Measurements from ENCODE around the gene CPED1. TPM values are rescaled to one million over a fixed set of nuclear protein-coding genes. Genes with fewer than 3 reads are reported as not detected.

The CPED1 gene
- total RNA-seq, 1 experiment from 2014 or later = 0.44 TPM

- no peak for TF ChIP-seq AFF4 (CRISPR knock-in tag; IDR thresholded peaks at IDR 0.05; ENCODE audit: borderline replicate concordance)
- no peak for TF ChIP-seq TP53 (CRISPR knock-in tag; IDR thresholded peaks at IDR 0.05)
- no peak for TF ChIP-seq JUN (CRISPR knock-in tag; IDR thresholded peaks at IDR 0.05)
- TF ChIP-seq STAT6 (CRISPR knock-in tag; conservative IDR thresholded peaks at IDR 0.05; ENCODE audit: low read depth) = no peak
These were observed 170.2 kb downstream of the CPED1 start (continued) for GRCh38 chr7:121158665-121159064.

GRCh38 chr7:121159553-121159952, 171.0 kb downstream of the CPED1 start:
- DNase-seq (ENCODE audit: low spot score) (no peak), ATAC-seq (no peak)
- no peak for TF ChIP-seq CBFB (CRISPR knock-in tag; IDR thresholded peaks at IDR 0.05; ENCODE audit: low read depth)
- no peak for TF ChIP-seq E2F4 (CRISPR knock-in tag; IDR thresholded peaks at IDR 0.05; ENCODE audit: borderline replicate concordance, low read depth)
- no peak for TF ChIP-seq CTCF (IDR thresholded peaks at IDR 0.05)
- no peak for TF ChIP-seq ZNF396 (CRISPR knock-in tag; IDR thresholded peaks at IDR 0.05; ENCODE audit: borderline replicate concordance)
- no peaks in the 10 kb centered on the region for H3K27me3 Mint-ChIP-seq (ENCODE audit: low read depth)
- ChIA-PET POLR2A (no interaction called here), CTCF (no interaction called here)
- H3K36me3 Mint-ChIP-seq = no peaks in the 10 kb centered on the region
- H3K27ac Mint-ChIP-seq = no peak overlapping the region
- no peak overlapping the region for H3K4me3 Mint-ChIP-seq
- no peaks in the 10 kb centered on the region for H3K4me1 Mint-ChIP-seq
- H3K9me3 Mint-ChIP-seq = peaks cover 7% of the 10 kb centered on the region

- Mint-ChIP-seq H3K9me3 (peaks cover 7% of the 10 kb centered on the region), H3K27ac (no peak overlapping the region), H3K4me1 (no peaks in the 10 kb centered on the region), H3K27me3 (ENCODE audit: low read depth) (no peaks in the 10 kb centered on the region), H3K36me3 (no peaks in the 10 kb centered on the region), H3K4me3 (no peak overlapping the region)
- POLR2A ChIA-PET = no interaction called here
- CTCF ChIA-PET = interaction anchor here (1.1 kb wide), 1 partner anchor 52 kb away, joined by 3 read pairs; no protein-coding TSS in a partner anchor
- no peak; the same call in 1 of the 2 replicates for ATAC-seq
- DNase-seq (ENCODE audit: low spot score) = no peak
- TF ChIP-seq ARID4B (CRISPR knock-in tag; IDR thresholded peaks at IDR 0.05; ENCODE audit: borderline replicate concordance) = no peak
- no peak for TF ChIP-seq NR2C2 (CRISPR knock-in tag; IDR thresholded peaks at IDR 0.05)
- no peak for TF ChIP-seq IRF1 (CRISPR knock-in tag; IDR thresholded peaks at IDR 0.05)
- TF ChIP-seq TEAD4 (CRISPR knock-in tag; IDR thresholded peaks at IDR 0.05) = no peak
- TF ChIP-seq STAT6 (CRISPR knock-in tag; conservative IDR thresholded peaks at IDR 0.05; ENCODE audit: low read depth) = no peak
- TF ChIP-seq ZNF138 (CRISPR knock-in tag; conservative IDR thresholded peaks at IDR 0.05) = no peak
These were observed 171.9 kb downstream of the CPED1 start for GRCh38 chr7:121160150-121161008.

Data from WTC11 (cell line).